GM12878 (cell line): Measurements from ENCODE around the gene FAT1. TPM values are rescaled to one million over a fixed set of nuclear protein-coding genes. Genes with fewer than 3 reads are reported as not detected.

ENCODE experiments used
- ATAC-seq: fragments of 200-7000 bp; cut with Tn5 transposase; 3 replicates; pipeline ENCODE4 v1.9.1; 2020; ENCODE audit warnings: mild to moderate bottlenecking, moderate library complexity
- BruUV-seq: library from RNA; stranded (reverse); fragments of 400-500 nt; replicated peaks from 2 replicates; lab custom pipeline; 2021; lab: Mats Ljungman, UMichigan
- CTCF ChIA-PET: fragments of 300-600 bp; sonication (Branson Sonifier 250); formaldehyde crosslinking; extraction: SDS; loops from one replicate; lab custom pipeline; 2021; ENCODE audit warnings: inconsistent platforms; lab: Yijun Ruan, JAX
- POLR2A ChIA-PET: fragments of 350-600 bp; formaldehyde crosslinking; extraction: SDS; loops from one replicate; lab custom pipeline; 2021; ENCODE audit warnings: inconsistent platforms; lab: Charles Lee
- RAD21 ChIA-PET: fragments of 300-600 bp; sonication (Branson Sonifier 250); formaldehyde crosslinking; loops from one replicate; lab custom pipeline; 2023; ENCODE audit warnings: antibody characterized with exemption; ENCODE audit not compliant: unreplicated experiment; lab: Charles Lee
- SMC1A ChIA-PET: fragments of 300-600 bp; sonication (Branson Sonifier 250); formaldehyde crosslinking; loops from one replicate; lab custom pipeline; 2023; ENCODE audit not compliant: unreplicated experiment, uncharacterized antibody; lab: Charles Lee
- DNase-seq: peaks from one replicate; pipeline ENCODE4 v3.0.0-alpha.2; 2011; ENCODE audit warnings: low read depth, low spot score
- FAIRE-seq: peaks from 3 replicates; lab custom pipeline; 2011; peaks lifted over from hg19 to GRCh38; lab: Jason Lieb, UNC
- H2AFZ ChIP-seq: 2 replicates; pipeline ENCODE4 v1.6.0; 2011; ENCODE audit warnings: low read depth, low read length, control low read depth; ENCODE audit not compliant: control insufficient read depth
- H3K27ac ChIP-seq: 2 replicates; pipeline ENCODE4 v1.5.1; 2011; ENCODE audit warnings: control low read depth; ENCODE audit not compliant: control insufficient read depth, insufficient read depth
- H3K27me3 ChIP-seq, 2 experiments: replicated peaks in 1 of 2; 2 replicates each; pipeline versions ENCODE4 v1.6.0 to v1.6.1; 2011; ENCODE audit warnings: low read length in 1 of 2; ENCODE audit not compliant: control insufficient read depth in 2 of 2, insufficient read depth in 2 of 2
- H3K36me3 ChIP-seq, 2 experiments: 2 replicates each; pipeline ENCODE4 v1.5.1; 2011; ENCODE audit warnings: low read length in 1 of 2; ENCODE audit not compliant: control insufficient read depth in 2 of 2, insufficient read depth in 2 of 2
- H3K4me1 ChIP-seq: 2 replicates; pipeline ENCODE4 v1.6.1; 2011; ENCODE audit warnings: mild to moderate bottlenecking, low read length, moderate library complexity, mixed read lengths; ENCODE audit not compliant: control insufficient read depth, insufficient read depth
- H3K4me2 ChIP-seq: 2 replicates; pipeline ENCODE4 v1.6.0; 2011; ENCODE audit warnings: control low read depth; ENCODE audit not compliant: control insufficient read depth, insufficient read depth
- H3K4me3 ChIP-seq: fragments of 200-600 bp; sonication (generic); 2 replicates; pipeline ENCODE4 v1.5.1; 2016
- H3K79me2 ChIP-seq: 2 replicates; pipeline ENCODE4 v1.6.0; 2011; ENCODE audit warnings: low read length; ENCODE audit not compliant: control insufficient read depth, insufficient read depth
- H3K9ac ChIP-seq: 2 replicates; pipeline ENCODE4 v1.8.0; 2011; ENCODE audit warnings: low read length, control low read depth, mixed read lengths; ENCODE audit not compliant: control insufficient read depth, insufficient read depth
- H3K9me3 ChIP-seq: replicated peaks from 3 replicates; pipeline ENCODE4 v1.5.1; 2011; ENCODE audit warnings: mild to moderate bottlenecking, low read length; ENCODE audit not compliant: control insufficient read depth, insufficient read depth
- H4K20me1 ChIP-seq: 2 replicates; pipeline ENCODE4 v1.6.0; 2011; ENCODE audit not compliant: control insufficient read depth, insufficient read depth
- HDAC6 ChIP-seq: fragments of 200-600 bp; sonication (generic); IDR thresholded peaks from one replicate; pipeline ENCODE4 v1.8.0; 2017; ENCODE audit warnings: antibody characterized with exemption; ENCODE audit not compliant: unreplicated experiment
- WGBS: methylation state at CpG from one replicate; pipeline ENCODE4 v1.1.6; 2016; ENCODE audit warnings: low lambda C conversion rate; ENCODE audit not compliant: insufficient replicate concordance, insufficient coverage; ENCODE audit errors: missing lambda C conversion rate; 5-methylcytosine and 5-hydroxymethylcytosine counted together
- in situ Hi-C: fragments of 300-500 bp; cut with MboI; formaldehyde crosslinking; loops from 9 replicates; pipeline ENCODE4 v1.14.3; 2018; ENCODE audit warnings: mixed read lengths
- intact Hi-C: fragments of 100-400 bp; cut with micrococcal nuclease; formaldehyde crosslinking; loops from one replicate; pipeline ENCODE4 v1.14.2; 2022; ENCODE audit not compliant: unreplicated experiment
- polyA plus RNA-seq, 11 experiments: library from polyadenylated mRNA; depleted of rRNA in 4 of 11; unstranded in 6 of 11; stranded (reverse) in 5 of 11; fragments of >200 nt; fragmentation: Nextera tagmentation in 4 of 11; fragmentation: Illumina TruSeq in 1 of 11; extraction: Ambion mirVana in 4 of 11; extraction: Trizol in 1 of 11; gene quantifications; 1 replicate in 1 of 11; 2 replicates in 10 of 11; pipeline versions ENCODE4 v1.2.1 to v1.2.3, GENCODE V29; 2011 to 2016; ENCODE audit warnings: inconsistent platforms in 2 of 11, missing spikeins in 2 of 11, low read depth in 1 of 11
- total RNA-seq, 4 experiments: library from RNA; depleted of rRNA in 3 of 4; stranded (reverse); fragments of >200 nt in 3 of 4; fragmentation: Illumina TruSeq in 1 of 4; extraction: Trizol in 1 of 4; gene quantifications; 2 replicates each; pipeline versions ENCODE4 v1.2.1 to v1.2.3, GENCODE V29; 2013 to 2021
- TF ChIP-seq, protein P1 (sequence below): fragments of 450-650 bp; IDR thresholded peaks from 2 replicates; pipeline ENCODE4 v1.6.1; 2016; ENCODE audit warnings: mild to moderate bottlenecking, moderate library complexity, borderline replicate concordance
- TF ChIP-seq, protein P2 (sequence below): IDR thresholded peaks from 2 replicates; pipeline ENCODE4 v1.6.1; 2011; ENCODE audit warnings: borderline replicate concordance, low read depth, mild to moderate bottlenecking, moderate library complexity, low read length; ENCODE audit not compliant: insufficient read depth, poor library complexity, severe bottlenecking

FAT1 gene
- total and polyA plus RNA-seq, 10 of the 15 experiments (the other 5 are each of a cell fraction or from before 2014, with no cell fraction given): 0.04 to 11.8 (median 0.11) TPM; not detected in 1

DNA sequence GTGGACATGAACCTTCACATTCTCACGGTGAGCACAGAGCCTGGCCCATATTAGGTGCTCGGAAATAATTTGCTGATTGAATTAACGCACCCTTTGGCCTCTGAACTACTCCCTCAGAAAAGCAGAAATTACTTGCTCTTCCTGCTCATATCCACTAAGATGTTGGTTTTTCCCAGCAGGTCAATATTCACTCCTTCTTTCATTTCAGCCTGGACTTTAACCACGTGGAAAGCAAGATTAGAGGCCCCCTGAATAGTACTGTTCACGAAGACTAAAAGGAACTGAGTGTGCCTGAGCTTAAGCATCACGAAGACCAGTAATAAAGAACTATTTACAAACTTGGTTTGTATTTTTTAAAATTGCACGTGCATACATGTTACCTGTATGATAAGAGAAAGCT is 178.2 kb downstream of the FAT1 start (continued):
- TF ChIP-seq, protein P1, sequence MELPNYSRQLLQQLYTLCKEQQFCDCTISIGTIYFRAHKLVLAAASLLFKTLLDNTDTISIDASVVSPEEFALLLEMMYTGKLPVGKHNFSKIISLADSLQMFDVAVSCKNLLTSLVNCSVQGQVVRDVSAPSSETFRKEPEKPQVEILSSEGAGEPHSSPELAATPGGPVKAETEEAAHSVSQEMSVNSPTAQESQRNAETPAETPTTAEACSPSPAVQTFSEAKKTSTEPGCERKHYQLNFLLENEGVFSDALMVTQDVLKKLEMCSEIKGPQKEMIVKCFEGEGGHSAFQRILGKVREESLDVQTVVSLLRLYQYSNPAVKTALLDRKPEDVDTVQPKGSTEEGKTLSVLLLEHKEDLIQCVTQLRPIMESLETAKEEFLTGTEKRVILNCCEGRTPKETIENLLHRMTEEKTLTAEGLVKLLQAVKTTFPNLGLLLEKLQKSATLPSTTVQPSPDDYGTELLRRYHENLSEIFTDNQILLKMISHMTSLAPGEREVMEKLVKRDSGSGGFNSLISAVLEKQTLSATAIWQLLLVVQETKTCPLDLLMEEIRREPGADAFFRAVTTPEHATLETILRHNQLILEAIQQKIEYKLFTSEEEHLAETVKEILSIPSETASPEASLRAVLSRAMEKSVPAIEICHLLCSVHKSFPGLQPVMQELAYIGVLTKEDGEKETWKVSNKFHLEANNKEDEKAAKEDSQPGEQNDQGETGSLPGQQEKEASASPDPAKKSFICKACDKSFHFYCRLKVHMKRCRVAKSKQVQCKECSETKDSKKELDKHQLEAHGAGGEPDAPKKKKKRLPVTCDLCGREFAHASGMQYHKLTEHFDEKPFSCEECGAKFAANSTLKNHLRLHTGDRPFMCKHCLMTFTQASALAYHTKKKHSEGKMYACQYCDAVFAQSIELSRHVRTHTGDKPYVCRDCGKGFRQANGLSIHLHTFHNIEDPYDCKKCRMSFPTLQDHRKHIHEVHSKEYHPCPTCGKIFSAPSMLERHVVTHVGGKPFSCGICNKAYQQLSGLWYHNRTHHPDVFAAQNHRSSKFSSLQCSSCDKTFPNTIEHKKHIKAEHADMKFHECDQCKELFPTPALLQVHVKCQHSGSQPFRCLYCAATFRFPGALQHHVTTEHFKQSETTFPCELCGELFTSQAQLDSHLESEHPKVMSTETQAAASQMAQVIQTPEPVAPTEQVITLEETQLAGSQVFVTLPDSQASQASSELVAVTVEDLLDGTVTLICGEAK: no peak
- TF ChIP-seq HDAC6: no peak

DNA sequence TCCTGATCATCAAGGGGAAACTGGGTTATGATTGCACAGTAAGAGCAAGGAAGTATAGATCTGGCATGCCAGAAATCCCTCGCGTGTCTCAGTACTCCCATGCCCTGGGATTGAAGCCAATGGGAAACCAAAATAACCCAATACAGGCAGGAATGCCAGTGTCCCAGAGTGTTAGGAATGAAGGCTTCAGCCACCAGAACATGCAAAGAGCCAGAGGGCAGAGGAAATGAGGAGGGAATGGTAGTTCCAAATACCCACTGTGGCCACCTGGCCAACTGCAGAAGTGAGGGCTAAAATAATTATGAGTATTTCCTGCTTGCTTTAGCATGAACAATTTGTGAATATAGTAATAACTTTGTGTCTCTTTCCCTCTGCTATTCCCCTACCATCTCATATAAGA is 180.4 kb downstream of the FAT1 start:
- no peak for FAIRE-seq
- SMC1A ChIA-PET: no interaction called here
- no peak overlapping the region for H3K27ac ChIP-seq
- no peak overlapping the region for H3K4me3 ChIP-seq
- no peak overlapping the region for H3K4me2 ChIP-seq
- RAD21 ChIA-PET: no interaction called here
- no peaks in the 10 kb centered on the region; the same call in 2 of the 3 replicates for H3K9me3 ChIP-seq
- H3K27me3 ChIP-seq: no peaks in the 10 kb centered on the region
- no peak for DNase-seq
- CTCF ChIA-PET: no interaction called here
- no peak for ATAC-seq
- H3K9ac ChIP-seq: no peak overlapping the region
- intact Hi-C loops (no loop called here), in situ Hi-C loops (no loop called here)
- no peaks in the 10 kb centered on the region for H3K36me3 ChIP-seq
- no peaks in the 10 kb centered on the region for H3K79me2 ChIP-seq
- no peak for TF ChIP-seq HDAC6
- TF ChIP-seq, protein P2, sequence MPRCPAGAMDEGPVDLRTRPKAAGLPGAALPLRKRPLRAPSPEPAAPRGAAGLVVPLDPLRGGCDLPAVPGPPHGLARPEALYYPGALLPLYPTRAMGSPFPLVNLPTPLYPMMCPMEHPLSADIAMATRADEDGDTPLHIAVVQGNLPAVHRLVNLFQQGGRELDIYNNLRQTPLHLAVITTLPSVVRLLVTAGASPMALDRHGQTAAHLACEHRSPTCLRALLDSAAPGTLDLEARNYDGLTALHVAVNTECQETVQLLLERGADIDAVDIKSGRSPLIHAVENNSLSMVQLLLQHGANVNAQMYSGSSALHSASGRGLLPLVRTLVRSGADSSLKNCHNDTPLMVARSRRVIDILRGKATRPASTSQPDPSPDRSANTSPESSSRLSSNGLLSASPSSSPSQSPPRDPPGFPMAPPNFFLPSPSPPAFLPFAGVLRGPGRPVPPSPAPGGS: no peak
- WGBS: 93% methylated on average over 2 of the region's 2 CpGs
- no peaks in the 10 kb centered on the region for H4K20me1 ChIP-seq
- POLR2A ChIA-PET: no interaction called here
- no TSS peak for BruUV-seq
- no peak overlapping the region for H2AFZ ChIP-seq
- no peaks in the 10 kb centered on the region for H3K4me1 ChIP-seq
